ENCODE measurements around the gene RSPO4.

RSPO4 gene

GRCh38 chr20:967796-968742 lies 34.0 kb downstream of the RSPO4 start:
- peak; percentile 4 for DNase-seq

DNA sequence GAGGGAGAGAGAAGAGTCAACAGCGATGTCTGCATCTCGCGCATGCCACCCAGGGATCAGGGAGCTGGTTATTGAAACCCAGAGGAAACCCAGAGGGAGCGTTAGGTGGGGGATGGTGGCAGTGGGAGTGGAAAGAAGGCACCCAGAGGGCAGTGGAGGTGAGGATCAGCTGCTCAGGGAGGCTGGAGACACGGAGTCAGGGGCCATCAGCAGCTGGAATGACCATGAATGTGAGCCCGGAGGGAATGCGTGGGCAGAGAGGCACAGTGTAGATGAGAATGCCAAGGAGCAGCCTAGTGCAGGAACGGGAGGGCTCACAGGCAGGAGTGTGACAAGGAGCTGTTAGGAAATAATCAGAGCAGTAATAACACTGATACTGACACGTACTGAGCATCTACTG lies 36.2 kb downstream of the RSPO4 start:
- DNase-seq = no peak

DNA sequence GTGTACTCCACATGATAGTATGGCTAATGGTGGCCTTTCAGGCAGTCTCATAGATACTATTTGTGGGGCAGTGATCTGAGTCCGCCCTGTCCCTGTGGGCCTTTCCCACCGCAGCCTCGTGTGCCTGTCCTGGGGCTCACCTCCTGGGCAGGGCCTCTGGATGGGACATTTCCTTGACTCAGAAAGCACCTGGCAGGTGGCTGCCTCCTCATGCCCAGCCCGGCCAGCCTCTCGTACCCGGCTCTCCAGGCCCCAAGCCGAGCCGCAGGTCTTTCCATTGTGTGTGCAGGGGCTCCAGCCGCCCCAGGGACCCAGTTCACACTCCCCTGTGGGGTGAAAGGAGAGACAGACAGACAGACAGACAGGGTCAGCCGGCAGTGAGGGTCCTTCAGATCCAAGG lies 38.3 kb downstream of the RSPO4 start:
- DNase-seq = no peak

DNA sequence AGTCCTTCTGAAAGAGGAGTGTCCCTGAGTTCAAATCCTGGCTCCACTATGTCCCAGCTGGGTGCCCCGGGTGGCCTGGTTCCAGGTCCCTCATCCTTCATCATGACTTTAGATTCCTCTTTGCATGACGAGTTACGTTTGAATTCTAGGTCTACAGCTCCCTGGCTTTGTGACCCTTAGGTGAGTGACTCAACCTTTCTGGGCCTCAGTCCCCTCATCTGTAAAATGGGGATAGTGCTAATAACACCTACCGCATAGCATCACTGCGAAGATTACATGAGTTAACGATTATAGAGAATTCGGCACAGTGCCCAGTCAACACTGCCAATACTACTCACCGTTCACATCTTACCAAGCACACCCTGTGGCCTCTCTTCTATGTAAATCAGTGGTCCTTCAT lies 39.4 kb downstream of the RSPO4 start:
- no peak for DNase-seq

DNA sequence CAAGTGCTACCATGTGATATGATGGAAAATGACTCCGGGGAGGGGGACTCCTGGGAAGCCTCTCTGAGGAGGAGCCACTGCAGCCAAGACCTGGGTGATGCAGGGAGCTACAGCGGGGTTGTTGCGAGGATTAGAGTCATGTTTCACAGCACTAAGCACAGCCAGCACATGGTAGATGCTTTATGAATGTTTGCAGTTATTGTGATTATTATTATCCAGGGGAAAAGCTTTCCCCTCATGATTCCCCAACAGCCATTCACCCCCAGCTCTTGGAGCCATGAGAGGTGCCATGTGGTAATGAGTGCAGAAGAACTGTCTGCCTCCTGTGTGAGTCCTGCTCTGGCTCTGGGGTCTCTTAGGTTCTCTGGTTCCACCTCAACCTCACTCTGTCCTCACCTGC lies 39.9 kb downstream of the RSPO4 start:
- no peak for DNase-seq

GRCh38 chr20:961768-962167 lies 40.3 kb downstream of the RSPO4 start:
- DNase-seq = no peak

DNA sequence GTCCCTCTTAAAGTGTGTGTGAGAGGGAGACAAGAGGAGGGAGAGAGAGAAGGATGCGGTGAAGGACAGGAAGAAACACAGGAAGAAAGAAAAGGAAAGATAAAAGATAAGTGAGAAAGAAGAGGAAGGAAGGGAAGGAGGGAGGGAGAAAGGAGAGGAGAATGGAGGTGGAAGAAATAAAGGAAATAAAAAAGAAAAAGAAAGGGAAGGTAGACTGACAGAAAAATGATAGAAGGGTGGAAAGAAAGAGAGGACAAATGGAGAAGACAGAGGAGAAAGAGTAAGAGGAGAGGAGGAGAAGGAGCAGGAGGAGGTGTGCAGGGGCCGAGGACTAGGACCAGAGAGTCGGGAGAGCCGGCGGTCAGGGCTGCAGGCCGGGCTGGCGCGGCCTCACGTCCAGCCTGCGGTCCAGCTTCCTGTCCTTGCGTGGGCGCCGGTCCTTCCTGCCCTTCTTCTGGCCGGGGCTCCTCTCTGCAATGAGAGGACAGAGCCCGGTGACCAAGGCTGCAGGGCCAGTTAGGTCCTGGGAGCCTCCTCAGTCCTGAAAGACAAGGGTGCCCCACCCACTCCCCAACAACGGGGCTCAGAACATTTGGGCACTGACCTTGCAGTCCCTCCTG lies 42.0 kb downstream of the RSPO4 start:
- no peak for DNase-seq

- DNase-seq = no peak
Measured at GRCh38 chr20:958936-959815, 42.9 kb downstream of the RSPO4 start.

DNA sequence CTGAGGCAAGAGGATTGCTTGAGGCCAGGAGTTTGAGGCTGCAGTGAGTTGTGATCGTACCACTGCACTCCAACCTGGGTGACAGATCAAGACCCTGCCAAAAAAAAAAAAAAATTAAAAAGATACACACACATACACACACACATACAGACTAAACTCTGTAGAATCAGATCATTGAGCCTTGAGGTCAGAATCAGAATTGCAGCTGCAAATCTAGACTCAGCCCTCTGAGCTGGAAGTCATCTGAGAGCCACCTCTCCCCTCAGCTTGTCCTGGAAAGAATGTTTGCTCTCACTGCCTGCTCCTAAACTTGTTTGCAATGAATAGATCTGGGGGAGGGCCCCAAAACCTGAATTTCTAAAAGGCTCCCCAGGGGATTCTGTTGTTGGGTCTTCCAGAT lies 44.6 kb downstream of the RSPO4 start:
- DNase-seq = no peak

DNA sequence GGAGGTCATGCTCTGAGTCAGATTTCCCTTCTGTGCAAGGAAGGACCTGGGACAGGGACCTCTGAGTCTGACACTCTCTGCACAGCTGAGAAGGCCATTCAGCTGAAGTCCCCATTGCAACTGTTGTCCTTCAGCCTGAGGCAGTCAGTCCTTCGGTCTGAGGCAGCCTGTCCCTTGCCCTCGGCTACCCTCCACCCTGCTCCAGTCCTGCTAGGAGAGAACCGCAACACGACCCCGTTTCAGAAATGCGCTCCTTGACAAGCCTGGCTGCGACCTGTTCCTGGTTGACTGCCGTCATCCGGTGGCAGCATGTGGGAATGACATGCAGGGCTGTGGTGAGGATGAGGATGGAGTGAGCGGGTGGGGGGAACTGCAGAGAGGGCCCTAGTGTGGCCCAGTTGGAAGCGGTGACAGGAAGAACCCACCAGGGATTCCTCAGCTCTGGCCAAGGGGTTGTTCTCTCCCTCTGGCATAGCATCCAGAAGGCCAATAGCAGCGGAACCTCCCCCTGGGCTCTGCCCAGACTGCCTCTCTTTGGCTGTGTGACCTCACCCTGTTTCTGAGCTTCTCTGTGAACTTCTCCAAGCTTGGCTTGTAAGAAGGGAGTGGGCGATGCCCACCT lies 45.7 kb downstream of the RSPO4 start:
- DNase-seq = peak; percentile 40

DNA sequence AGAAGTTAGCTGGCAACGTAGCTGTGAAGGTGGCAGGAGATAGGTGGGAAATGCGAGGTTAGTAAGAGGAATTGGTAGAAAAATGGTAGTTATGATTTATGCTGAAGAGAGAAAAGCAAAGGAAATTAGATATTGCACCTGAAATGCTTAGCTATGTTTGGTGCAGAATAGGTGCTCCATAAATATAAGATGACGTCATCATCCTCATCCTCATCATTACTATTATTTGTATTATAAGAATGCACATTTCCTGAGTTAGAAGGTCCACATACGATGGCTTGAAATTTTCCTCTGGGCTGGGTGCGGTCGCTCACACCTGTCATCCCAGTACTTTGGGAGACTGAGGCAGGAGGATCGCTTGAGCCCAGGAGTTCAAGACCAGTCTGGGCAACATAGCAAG lies 46.5 kb downstream of the RSPO4 start:
- no peak for DNase-seq

- no peak for DNase-seq
Measured at GRCh38 chr20:955111-955510, 47.0 kb downstream of the RSPO4 start.

DNA sequence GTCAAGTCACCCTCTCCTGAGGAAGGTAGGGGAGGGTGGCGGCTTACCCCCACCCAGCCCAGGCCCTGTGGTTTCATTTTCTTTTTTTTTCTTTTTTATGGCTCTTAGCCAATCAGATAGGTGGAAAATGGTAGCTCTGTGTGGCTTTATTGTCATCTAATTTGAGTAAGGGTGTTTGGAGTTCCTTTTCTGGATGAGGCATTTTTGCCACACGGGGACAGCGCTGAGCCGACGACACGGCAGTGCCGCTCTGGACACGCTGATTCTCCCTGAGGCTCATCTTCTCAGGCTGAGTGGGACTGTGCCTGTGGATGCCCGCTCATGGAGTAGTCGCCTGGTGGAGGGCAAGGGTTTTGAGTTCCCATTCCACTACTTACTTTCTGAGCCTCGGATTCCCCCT lies 48.4 kb downstream of the RSPO4 start:
- no peak for DNase-seq

DNA sequence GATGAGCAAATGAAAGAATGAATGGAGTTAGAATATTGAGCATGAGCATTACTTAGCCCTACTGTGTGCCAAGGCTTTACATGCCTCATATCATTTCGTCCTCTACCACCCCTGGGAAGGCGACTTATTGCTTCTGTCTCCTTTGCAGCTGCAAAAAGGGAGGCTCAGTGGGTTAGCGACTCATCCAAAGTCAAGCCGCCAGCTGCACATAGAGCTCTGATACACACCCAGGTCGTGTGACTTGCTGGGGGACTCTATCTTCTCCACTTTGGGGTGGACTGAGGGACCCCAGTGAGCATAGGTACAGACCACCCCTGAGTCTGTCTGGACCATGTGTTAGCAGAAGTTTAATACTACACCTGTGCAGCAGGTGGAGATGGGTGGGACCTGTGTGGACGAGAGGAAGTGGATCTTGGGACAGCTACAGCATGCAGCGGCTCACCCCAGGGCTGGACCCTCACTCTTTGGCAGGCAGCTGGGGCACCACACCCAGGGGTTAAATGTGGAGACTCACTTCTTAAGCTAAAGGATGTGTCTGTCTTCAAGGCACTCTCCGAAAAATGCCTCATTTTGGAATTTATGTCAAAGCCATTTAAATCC lies 49.8 kb downstream of the RSPO4 start:
- DNase-seq = no peak

DNA sequence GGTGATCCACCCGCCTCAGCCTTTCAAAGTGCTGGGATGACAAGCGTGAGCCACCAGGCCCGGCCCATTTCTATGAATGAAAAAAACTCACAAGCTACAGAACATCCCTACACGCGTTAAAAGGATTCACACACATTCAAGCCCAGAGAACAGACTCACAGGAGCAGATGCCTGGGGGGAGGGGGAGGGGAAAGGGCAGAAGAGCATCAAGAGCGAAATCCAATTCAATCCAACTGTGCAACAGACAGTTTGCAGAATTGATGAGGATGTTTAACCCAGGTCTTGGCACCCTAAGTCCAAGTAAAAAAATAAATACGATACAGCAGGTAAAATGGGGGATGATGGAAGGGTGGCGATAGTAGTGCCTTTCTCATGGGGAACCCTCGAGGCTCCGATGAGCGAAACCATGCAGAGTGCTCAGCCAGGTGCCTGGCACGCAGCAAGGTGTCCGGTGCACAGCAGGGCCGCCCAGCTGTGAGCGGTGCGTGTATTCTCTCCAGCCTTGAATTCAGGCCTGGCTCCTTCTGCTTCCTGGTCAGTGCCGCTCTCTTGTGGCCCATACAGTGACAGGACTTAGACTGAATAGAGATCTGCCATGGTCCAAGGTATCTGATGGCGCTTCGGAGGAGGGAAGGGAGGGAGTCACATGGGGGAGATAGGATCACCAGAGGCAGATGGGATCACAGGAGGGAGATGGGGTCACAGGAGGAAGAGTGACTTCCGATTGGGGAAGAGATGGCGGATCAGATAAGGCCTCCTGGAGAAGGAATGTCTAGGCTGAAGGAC lies 50.5 kb downstream of the RSPO4 start:
- DNase-seq = no peak

DNA sequence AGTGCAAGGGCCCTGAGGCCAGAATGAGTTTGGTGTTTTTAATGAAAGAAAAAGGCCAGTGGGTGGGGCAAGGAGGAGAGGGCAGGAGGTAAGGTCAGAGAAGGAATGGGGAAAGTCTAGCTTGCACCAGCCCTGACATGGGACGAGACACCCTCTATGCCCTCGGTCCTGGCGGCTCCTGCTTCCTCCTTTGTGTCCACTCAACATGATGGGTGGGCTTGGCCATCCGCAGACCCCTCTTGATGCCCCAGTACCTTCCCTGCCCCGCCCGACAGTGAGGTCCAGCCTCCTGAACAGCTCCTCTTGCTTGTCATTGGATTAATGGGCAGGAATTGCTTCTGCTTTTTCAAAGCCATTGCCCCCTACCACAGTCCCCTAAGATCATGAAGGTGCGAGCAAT lies 52.4 kb downstream of the RSPO4 start:
- no peak for DNase-seq

DNA sequence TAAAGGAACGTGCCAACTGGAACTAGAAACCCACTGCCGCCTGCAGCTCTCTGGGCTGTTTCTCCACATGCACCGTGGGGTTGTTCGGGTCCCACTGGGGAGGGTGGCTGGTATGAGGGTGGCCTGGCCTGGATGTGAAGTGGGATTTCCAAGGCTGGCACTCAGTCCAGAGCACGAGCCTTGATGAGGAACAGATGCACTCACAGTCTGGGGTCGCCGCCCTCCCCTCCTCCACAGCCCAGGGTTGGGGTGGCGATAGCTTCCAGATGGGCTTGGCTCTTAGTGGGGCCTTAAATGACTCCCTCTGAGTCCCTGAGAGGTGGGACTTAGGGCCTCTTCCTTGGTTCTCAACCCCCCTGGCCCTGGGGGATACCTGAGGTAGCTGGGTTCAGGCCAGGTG lies 55.3 kb downstream of the RSPO4 start:
- no peak for DNase-seq

DNA sequence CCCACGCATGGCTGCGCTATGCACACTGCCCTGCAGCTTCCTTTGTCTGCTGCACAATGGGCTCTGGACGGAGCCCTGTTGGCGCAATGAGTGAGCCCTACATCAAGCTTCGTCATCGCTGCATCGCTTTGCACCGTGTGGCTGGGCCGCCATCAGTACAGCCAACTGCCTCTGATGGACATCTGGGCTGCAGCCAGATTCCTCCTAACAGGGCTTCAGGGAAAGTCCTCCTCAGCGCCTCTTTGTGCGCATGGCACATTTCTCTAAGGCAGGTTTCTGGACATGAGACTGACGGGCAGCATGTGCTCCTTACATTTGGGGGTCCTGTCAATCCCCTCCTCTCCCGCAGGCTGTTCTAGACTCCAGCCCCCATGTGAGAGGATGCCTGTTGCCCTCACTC lies 56.3 kb downstream of the RSPO4 start:
- DNase-seq = no peak

- DNase-seq = no peak
Measured at GRCh38 chr20:944774-945410, 57.2 kb downstream of the RSPO4 start.

GRCh38 chr20:944148-944547 lies 58.0 kb downstream of the RSPO4 start:
- no peak for DNase-seq

DNA sequence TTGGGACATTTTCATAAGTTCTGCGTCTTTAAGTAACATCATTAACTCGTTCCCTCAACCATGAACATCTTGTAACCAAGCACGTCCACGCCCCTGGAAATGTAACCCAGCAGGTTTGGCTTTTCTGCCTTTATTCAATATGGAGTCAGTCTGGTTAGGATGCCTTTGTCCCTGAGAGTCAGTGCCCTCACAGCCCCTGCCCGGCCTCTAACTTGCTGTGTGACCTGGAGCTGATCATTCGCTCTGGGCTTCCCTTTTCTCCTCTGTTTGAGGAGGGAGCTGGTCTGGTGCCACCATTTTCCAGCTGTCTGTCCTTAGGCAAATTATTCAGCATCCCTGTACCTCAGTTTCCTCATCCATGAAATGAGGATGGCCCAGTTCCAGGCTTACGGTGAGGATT lies 59.5 kb downstream of the RSPO4 start:
- DNase-seq = no peak
